Endometrium (tissue), 2 donors: ENCODE results near the gene C5orf34.
"Not testable (repeated sequence)": the region's sequence is repeated elsewhere in the genome, so short reads cannot be mapped to it uniquely, and the experiment has no call there.

Experiments used
- FAIRE-seq: peaks from 2 replicates; lab custom pipeline; 2012; peaks lifted over from hg19 to GRCh38; lab: Jason Lieb, UNC
- donor health status: control.
- donor health status: control.

Gene C5orf34, protein sequence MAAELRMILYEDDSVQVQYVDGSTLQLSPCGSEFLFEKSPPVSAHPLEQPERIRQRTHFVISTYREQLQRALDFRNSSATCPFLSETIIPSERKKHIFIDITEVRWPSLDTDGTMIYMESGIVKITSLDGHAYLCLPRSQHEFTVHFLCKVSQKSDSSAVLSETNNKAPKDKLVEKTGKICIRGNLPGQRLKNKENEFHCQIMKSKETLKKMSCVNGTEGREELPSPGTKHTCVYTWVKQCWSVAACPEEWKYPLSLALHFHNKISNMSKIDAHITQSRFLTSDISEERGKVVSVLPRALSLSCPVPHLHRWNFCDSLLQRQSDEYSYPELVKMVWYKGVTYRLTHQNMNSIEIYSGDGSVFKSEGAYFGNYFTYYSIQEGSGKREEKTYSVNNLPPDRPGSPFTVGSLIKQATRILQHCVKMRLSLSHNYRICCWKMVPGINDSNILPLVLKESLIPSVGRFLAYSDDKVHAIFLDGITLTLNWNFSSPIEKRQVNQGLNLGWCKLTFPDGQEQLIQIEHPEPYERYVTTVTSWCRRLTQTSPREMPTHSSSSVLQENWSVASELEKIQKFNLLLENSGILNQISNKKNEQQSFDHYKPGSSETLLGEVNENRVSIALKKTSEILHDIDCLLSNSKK

DNA sequence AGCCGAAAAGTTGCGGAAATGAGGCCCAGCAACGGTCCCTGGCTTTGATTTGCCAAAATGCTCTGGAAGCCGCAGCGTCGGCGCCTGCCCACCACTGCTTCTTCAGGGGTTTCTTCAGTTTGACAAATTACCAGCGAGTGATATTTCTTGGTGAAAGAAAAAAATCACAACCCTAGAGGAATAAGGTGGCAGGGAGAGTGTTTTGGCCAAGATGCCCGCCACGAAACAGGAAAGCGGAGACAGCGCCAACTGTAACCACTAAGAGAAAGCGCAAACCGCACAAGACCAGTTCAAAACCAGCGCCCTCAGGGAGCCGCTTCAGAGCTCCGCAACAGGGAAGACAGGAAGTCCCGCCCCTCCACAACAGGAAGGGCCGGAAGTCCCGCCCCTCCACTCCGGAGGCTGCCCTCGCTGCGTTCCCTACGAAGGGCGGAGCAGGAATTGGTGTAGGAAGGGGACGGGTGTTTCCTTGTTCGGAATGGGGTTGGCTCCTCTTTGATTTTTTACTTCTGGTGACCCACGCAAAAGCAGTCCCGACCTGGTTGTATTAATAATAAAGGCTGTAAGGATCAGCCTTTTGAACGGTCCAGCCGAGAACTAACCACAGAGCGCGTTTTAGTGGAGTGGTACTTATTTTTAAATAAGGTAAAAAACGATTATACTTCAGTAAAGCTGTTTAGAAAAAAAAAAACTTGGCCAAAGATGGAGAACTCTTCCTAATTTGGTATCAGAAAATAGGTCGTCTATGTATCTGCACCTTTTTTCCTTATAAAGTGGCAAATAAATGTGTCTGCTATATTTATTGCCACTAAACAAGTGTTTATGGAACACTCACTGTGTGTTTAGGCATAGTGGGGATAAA, at the start of gene C5orf34:
TSS of gene C5orf34 (minus strand) at position 333 of the 862 bp plus-strand sequence. CDS start 5,809 bp downstream, outside the sequence.
- FAIRE-seq: peak; percentile 86

DNA sequence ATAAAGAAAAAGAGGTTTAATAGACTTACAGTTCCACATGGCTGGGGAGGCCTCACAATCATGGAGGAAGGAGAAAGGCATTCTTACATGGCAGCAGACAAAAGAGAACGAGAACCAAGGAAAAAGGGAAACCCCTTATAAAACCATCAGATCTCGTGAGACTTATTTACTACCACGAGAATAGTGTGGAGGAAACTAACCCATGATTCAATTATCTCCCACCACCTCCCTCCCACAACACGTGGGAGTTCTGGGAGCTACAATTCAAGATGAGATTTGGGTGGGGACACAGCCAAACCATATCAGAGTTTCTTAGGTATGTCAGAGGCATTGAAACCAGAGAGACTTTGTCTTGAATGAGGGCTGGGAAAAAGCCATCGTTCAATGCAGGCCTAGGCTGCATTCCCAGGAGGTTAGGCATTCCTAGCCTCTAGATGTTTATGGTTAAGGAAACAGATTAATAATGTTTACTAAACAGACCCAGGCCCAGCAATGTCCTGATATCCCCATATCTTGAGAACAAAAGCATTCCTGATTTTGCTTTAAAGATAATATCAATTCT, 49.4 kb upstream of the C5orf34 start:
- FAIRE-seq: no peak

DNA sequence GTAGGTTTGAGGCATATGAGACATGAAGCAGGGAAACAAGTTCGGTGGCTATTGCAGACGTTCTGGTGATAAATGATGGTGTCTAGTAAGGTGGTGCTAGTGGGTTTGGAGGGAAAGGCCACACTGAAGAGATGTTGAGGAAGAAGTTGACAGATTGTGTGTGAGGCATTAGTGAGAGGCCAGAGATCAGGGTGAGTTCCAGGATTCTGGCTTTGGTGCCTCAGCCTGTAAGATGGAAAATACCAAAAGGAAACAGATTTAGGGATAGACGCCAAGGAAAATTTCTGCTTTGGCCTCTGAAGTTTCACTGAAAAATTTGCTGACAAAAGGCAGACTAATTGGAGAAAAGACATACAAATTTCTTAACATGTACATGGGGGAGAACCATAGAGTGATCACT, 48.4 kb upstream of the C5orf34 start:
- FAIRE-seq: no peak

DNA sequence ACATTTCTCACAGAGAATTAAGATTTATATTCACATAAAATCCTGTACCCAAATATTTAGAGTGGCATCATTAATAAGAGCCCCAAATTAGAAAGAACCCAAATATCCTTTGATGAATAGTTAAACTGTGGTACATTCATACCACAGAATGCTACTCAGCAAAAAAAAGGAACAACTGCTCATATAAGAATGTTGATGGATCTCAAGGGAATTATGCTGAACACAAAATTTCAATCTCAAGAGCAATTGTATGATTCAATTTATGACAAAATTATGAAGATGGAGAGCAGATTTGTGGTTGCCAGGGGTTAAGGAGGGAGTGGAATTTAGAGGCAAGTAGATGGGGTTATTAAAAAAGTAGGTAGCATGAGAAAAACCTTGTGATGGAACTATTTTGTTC, 46.4 kb upstream of the C5orf34 start:
- no peak for FAIRE-seq

DNA sequence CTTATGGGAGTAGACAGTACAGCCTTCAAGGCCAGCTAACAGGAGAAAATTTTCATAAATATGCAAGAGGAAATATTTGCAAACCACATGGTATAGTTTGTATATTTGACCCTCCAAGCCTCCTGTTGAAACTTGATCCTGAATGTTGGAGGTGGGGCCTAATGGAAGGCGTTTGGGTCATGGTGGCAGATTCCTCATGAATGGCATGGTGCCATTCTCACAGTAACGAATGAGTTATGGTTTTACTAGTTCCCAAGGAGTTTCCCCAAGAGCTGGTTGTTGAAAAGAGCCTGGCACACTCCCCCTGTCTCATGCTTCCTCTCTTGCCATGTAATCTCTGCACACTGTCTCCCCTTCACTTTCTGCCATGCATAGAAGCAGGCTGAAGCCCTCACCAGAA, 45.2 kb upstream of the C5orf34 start:
- no peak for FAIRE-seq

DNA sequence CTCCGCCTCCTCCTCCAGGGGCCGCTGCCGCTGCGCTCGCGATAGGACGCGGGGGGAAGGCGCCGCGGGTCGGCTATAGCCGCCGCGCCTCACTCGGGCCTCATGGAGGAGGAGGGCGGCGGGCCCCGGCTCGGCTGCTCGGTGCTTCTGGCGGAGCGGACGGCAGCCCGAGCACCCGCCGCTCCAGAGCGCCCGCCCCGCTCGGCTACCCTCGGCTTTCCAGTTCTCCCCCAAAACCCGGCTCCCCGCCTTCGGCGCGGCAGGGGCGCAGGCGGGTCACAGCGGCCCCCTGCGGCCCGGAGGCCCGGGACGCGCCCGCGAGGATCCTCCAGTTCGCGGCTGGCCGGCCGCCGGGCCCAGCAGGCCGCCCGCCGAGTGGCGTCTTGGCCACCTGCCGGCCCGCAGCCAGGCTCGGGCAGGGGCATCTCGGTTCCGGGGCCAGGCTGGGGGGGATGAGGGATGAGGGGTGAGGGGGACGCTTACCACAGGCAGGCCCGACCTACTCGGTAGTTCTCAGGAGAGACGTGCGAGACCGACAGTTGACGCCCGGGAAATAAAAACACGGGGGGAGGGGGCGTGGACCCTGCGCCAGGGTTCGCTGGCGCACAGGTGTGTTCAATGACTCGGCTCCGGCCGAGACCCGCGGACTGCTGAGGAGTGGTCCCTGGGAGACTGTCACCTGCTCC, 42.1 kb upstream of the C5orf34 start, which contains the start of gene PAIP1:
TSS of gene PAIP1 (minus strand) at position 221 of the 686 bp plus-strand sequence. CDS start 231 bp downstream, outside the sequence.
- FAIRE-seq: no peak

DNA sequence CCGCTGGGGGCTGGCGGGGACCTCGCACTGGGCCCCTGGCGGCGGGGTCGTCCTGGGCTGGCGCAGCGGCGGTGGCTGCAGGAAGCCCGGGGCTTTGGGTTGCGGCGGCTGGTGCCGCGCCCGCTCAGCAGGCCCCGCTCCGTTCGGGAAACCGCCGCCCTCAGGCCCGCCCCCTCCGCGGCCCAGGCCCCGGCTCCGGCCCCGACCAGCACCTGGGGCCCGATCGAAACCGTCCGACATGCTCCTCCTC, 41.6 kb upstream of the C5orf34 start:
- FAIRE-seq: not testable (repeated sequence)

DNA sequence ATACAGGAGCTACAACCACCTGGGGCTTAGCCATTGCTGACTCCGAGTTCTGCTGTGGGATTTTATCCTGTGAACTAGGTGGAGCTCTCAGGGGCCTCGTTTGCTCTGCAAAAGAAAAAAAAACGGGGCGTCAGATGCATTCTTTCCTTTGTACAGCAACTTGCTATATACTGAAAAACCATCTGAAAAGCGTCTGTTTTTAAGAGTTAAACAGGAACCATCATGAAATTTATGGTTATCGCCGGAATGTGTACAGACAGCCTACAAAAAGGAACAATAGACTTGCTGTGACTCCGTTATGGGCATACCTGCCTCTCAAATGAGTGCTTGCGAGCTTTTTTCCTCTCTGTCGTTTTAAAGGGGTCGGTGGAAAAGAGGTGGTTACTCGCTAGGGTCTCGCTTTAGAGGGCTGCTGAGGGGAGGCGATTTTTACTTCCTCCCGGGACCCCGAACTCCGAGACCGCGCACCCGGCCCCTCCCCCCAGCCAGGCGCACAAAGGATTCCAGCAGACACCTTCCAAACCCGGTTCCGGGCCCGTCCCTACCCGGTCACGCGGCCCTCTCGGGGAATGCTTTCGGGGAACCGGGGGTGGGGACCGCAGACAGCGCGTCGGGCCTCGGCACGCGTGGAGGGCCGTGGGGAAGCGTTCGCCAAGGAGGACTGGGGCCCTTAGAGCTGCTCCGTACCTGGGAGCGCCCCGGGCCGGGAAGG, 41.1 kb upstream of the C5orf34 start:
- no peak for FAIRE-seq

DNA sequence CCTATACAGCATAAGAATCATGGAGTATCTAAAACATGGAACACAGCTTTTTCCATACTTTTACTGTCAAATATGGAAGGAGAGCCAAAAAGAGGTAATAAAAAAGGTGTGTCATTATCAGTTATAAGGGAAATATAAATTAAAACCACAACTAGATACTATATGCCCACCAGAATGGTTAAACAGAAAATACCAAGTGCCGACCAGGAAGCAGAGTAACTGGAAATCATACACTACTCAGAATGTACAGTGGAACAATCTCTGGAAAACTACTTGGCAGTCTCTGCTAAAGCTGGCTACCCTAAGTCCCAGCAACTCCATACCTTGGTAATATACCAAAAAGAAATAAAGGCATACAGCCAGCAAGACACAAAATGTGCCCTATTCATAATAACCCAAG, 39.5 kb upstream of the C5orf34 start:
- no peak for FAIRE-seq

DNA sequence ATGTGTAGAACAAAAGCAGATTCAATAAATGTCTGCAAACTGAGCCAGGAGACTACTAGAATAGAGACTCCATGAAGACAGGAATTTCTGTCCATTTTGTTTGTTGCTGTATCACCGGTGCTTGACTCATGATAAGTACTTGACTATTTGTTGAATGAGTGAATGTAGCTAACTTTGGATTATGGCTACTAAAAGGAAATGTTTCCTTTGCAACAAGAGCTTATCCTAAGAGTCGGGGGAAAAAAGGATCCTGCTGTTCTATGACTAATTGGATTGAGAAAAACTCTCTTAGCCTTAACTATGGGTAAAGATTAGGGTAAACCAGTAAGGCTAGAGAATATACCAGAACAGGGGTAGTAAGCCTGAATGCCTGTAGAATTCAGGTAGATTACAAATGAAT, 38.4 kb upstream of the C5orf34 start:
- FAIRE-seq: no peak

DNA sequence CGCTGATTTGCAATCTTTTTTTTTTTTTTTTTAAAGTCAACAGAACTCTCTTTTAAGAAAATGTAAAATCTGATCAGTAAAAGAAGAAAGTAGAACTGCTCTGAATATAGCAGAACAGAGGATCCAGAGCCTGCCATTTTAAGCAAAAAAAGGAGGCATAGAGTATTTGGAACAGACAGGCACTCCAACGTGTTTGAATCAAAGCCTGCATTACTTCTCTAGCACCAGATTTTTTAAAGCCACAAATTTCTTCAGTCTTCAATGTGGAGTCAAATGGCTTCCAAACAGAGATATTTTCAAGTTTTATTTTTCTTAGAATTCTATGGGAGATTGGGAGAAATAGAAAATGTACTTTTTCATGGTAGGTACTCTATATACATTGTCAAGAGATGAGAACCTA, 36.8 kb upstream of the C5orf34 start:
- FAIRE-seq: no peak

DNA sequence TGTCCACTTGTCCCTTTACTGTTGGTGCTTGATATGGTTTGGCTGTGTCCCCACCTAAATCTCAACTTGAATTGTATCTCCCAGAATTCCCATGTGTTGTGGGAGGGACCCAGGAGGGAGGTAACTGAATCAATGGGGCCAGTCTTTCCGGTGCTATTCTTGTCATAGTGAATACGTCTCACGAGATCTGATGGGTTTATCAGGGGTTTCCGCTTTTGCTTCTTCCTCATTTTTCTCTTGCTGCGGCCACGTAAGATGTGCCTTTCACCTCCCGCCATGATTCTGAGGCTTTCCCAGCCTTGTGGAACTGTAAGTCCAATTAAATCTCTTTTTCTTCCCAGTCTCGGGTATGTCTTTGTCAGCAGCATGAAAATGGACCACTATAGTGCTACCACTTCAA, 34.3 kb upstream of the C5orf34 start:
- FAIRE-seq: not testable (repeated sequence)

DNA sequence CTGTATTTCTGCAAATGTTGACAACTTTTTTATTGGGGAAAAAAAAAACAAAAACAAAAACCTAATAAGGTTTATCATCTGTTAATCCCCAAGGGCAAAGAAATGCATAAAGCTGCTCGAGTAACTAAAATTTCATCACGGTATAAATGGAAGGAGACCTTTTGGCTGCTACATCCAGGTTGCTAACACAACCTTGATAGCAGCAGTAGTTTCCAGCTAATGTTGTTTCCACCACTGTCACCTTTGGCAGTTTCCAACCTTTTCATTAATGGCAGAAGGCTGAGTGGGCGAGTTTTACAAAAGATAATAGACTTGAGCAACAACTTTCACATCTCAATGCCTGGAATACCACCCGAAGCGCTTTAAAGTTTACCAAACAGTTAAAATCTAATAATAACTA, 33.4 kb upstream of the C5orf34 start:
- FAIRE-seq: no peak

DNA sequence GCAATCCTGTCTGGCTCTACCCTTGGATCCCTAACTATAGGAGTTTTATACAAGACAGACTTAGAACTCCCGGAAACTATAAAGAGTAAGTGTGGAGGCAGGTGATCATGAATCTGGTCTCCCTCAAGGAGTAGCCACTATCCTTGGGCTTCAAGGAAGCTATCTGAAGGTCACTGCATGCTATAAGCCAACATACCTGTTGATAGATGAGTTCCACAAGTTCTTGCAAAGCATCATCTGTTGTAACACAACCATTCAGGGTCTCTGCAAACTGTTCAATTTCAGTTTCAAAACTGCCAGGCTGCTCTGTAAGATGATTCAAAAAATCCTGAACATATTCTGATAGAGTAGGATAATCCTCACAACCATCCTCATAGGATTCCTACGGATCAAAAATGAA, 32.6 kb upstream of the C5orf34 start:
- FAIRE-seq: no peak

DNA sequence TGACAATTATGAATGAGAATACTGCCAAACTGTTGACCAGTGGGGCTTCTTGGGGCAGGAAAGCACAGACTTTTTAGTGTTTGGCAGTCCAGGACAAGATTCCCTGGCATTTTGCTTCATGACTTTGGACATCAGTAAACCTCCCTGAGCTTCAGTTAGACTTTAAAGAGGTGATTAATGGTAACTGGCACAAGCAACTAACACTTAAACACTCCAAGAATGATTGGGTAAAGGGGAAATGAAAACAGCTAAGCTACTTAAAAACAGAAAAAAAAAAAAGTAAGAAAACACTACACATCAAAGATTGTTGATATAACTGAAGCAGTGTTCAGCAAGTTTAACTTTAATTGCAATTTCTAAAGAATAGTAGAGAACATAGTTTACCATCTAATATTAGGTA, 28.5 kb upstream of the C5orf34 start:
- FAIRE-seq: peak; percentile 48

DNA sequence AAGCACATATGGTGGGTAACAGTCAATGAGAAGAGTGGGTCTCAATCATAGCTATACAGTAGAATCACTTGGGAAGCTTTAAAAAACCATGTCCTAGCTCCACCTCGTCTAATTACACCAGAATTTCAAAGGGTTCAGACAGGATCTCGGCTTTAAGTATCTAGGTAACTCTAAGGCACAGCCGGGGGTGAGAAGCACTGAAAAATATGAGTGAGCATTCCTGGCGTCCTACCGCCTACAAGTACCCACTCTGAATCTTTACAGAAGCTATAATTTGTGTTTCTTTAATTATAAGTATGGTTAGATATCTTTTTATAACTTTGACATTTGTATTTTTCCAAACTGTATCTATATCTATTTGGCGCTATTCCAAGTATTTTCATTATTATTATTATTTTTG, 25.8 kb upstream of the C5orf34 start:
- no peak for FAIRE-seq

DNA sequence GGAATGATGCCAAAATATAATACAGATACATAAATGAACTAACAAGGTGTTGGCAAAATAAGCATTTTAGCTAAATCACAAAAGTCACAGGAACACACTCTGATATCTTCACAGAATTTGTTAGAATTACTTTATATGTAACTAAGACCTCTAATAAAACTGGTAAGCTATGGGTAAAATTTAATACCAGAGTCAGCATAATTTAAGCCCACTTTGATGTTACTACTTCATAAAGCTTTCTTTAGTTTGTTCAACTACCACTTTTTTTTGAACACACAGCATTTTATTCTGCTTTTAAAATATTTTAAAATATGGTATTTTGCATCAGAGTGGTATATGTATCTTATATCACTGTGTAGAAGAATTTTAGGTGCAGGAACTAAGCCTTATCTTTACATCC, 22.0 kb upstream of the C5orf34 start:
- FAIRE-seq: no peak

DNA sequence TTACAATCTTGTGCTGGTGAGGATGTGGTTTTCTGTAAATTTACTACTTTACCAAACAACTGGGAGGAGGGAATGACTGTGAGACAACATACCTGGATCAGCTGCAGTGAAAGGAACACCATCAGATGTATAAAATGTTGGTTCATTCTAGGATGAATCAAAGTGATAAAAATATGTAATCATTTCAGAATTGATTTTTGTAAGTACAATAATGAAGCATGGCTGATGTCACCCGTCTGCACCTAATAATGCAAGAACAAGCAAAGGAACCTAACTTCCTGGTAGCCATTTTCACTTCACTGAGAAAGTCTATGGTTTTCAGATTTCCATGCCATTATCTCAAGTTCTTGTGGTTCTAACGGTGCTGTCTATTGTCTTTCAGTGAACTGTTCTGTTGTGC, 18.7 kb upstream of the C5orf34 start:
- no peak for FAIRE-seq

DNA sequence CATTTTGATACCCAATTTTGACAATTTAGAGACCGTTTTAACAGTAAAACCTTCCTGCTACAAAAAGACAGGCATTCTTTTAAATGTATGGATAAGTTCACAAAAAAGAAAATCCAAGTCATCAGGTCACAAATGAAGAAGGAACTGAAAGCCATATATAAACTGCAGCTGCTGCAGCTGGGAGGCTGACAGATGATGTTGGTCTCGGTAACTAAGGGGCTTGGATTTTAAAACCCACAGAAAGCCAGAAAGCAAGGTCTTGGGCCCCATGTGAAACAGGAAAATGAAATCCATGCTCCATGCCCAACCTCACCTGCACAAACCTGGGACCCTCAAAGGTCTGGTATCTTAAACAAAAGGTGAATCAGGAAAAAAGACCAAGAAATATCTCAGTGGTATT, 15.7 kb upstream of the C5orf34 start:
- no peak for FAIRE-seq

DNA sequence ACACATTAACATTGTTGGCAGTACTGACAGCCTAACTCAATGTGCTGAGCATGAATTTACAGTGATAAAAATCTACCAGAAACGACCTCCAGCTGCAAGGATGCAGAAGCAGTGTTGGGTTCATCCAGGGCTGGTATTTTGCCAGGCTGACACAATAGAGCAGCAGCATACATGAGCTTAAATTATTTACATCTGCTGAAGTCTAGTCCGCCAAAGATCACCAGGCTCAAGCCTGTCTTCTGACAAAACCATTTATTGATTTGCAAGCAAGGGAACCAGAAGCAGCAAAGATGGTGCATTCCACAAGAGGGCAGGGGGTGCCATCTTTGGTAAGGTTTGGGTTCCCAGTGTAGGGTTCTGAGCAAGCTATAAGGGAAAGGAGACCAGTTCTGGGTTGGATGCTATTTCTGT, 8.7 kb upstream of the C5orf34 start:
- FAIRE-seq: no peak

DNA sequence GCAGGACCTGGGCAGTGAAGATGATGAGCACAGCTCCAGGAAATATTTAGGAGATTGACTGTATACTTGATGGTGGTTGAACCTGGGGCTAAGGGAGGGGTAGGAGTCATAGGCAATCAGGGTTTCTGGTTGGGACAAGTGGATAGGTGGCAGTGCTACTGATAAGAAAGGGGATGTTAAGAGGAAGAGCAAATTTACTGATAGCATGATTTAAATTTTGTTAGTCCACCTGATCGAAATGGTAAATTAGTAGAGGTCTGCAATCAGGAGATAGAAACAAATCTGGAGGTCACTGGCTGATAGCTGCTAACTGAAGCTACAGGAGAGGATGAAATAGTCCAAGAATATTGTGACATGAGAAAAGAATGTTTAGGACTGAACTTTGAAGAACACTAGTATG, 5.7 kb upstream of the C5orf34 start:
- no peak for FAIRE-seq

DNA sequence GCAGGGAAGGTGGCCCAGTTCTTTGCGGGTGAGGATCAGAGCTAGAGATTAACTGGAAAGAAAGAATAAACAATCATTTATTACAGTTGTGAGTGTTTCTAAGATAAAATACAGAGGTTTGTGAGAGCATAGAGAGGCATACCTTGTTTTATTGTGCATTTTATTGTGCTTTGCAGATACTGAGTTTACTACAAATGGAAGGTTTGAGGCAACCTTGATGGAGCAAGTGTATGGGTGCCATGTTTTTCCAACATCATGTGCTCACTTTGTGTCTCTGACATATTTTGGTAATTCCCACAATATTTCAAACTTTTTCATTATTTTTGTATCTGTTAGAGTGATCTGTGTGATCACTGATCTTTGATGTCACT, 715 bp upstream of the C5orf34 start:
- no peak for FAIRE-seq
